Vagina (tissue), 2 donors: Measurements from ENCODE around the gene FAM135A. TPM values are rescaled to one million over a fixed set of nuclear protein-coding genes. Genes with fewer than 3 reads are reported as not detected.

Experiments
- DNase-seq, 2 donors: peaks; one replicate each; pipeline ENCODE4 v3.0.0-alpha.2; 2017; ENCODE audit errors: extremely low spot score in 2 of 2
- H3K27ac ChIP-seq: fragments of 200-600 bp; sonication (generic); one replicate; pipeline ENCODE4 v1.5.1; 2019
- H3K27me3 ChIP-seq: fragments of 200-600 bp; sonication (generic); one replicate; pipeline ENCODE4 v1.5.1; 2019
- H3K36me3 ChIP-seq, 2 donors: fragments of 200-600 bp; sonication (generic); one replicate each; pipeline ENCODE4 v1.5.1; 2017 to 2019
- H3K4me1 ChIP-seq: fragments of 200-600 bp; sonication (generic); one replicate; pipeline ENCODE4 v1.5.1; 2019
- H3K4me3 ChIP-seq, 2 donors: fragments of 200-600 bp; sonication (generic); 1 replicate in 1 of 2; 2 replicates in 1 of 2; pipeline ENCODE4 v1.5.1; 2016 to 2019
- H3K9me3 ChIP-seq: fragments of 200-600 bp; sonication (generic); one replicate; pipeline ENCODE4 v1.5.1; 2019
- POLR2A ChIP-seq, 2 donors: fragments of 450-650 bp; IDR thresholded peaks; one replicate each; pipeline ENCODE4 v1.6.1; 2017; ENCODE audit warnings: antibody characterized with exemption in 2 of 2, mild to moderate bottlenecking in 2 of 2, moderate library complexity in 2 of 2
- POLR2AphosphoS5 ChIP-seq, 2 donors: sonication (generic); formaldehyde crosslinking; IDR thresholded peaks; one replicate each; pipeline ENCODE4 v1.9.0; 2017; ENCODE audit warnings: antibody characterized with exemption in 2 of 2, mild to moderate bottlenecking in 2 of 2, low read depth in 1 of 2; ENCODE audit not compliant: insufficient read depth in 1 of 2
- intact Hi-C: fragments of 100-400 bp; cut with DNase I; formaldehyde crosslinking; loops from one replicate; pipeline ENCODE4 v1.15.1; 2023
- total RNA-seq: library from RNA; depleted of rRNA; stranded (reverse); fragments of >200 nt; gene quantifications from one replicate; pipeline ENCODE4 v1.2.3, GENCODE V29; 2016
- TF ChIP-seq, protein P1 (sequence below), 3 experiments: fragments of 450-650 bp in 2 of 3; fragments of 200-600 bp in 1 of 3; sonication (generic) in 1 of 3; IDR thresholded peaks; one replicate each; pipeline ENCODE4 v1.5.1; 2017 to 2019; ENCODE audit warnings: antibody characterized with exemption in 3 of 3, mild to moderate bottlenecking in 2 of 3, moderate library complexity in 2 of 3

FAM135A gene
- total RNA-seq, 1 donor from 2014 or later, result 67.3 TPM

DNA sequence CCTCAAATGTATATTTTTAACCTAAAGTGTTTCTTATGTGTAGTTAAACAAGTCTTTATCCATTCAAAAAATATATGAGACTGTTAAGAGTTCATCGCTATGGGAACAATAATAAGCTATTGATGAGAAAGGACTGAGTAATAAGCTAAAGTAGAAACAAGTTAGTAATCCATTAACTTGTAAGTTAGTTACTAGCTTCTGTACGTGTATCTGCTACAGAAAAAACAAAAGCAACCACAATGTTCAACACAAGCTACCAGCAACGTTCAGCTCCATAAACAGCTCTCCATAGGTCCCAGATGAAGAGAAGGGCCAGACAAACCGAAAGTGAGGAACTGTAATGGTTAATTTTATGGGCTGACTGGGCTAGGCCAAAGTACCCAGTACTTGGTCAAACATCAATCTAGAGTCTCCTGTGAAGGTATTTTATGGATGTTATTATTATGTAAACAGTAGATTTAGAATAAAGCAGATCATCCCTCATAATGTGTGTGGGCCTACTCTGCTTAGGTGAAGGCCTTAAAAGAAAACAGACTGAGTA, 33.8 kb upstream of the FAM135A start:
- H3K4me1 ChIP-seq, result no peaks in the 10 kb centered on the region
- H3K36me3 ChIP-seq, result no peaks in the 10 kb centered on the region
- H3K9me3 ChIP-seq, result no peaks in the 10 kb centered on the region
- no peak for DNase-seq
- H3K27me3 ChIP-seq, result no peaks in the 10 kb centered on the region
- no peak overlapping the region for H3K4me3 ChIP-seq
- no peak overlapping the region for H3K27ac ChIP-seq
- intact Hi-C loops, result no loop called here
- no peak for TF ChIP-seq POLR2AphosphoS5 (IDR thresholded peaks at IDR 0.05; ENCODE audit: insufficient read depth in 1 of 2, low read depth in 1 of 2)
- TF ChIP-seq, protein P1, sequence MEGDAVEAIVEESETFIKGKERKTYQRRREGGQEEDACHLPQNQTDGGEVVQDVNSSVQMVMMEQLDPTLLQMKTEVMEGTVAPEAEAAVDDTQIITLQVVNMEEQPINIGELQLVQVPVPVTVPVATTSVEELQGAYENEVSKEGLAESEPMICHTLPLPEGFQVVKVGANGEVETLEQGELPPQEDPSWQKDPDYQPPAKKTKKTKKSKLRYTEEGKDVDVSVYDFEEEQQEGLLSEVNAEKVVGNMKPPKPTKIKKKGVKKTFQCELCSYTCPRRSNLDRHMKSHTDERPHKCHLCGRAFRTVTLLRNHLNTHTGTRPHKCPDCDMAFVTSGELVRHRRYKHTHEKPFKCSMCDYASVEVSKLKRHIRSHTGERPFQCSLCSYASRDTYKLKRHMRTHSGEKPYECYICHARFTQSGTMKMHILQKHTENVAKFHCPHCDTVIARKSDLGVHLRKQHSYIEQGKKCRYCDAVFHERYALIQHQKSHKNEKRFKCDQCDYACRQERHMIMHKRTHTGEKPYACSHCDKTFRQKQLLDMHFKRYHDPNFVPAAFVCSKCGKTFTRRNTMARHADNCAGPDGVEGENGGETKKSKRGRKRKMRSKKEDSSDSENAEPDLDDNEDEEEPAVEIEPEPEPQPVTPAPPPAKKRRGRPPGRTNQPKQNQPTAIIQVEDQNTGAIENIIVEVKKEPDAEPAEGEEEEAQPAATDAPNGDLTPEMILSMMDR (IDR thresholded peaks at IDR 0.05), result no peak
- no peak for TF ChIP-seq POLR2A (IDR thresholded peaks at IDR 0.05)

- TF ChIP-seq POLR2A (IDR thresholded peaks at IDR 0.05) (no peak), POLR2AphosphoS5 (IDR thresholded peaks at IDR 0.05; ENCODE audit: insufficient read depth in 1 of 2, low read depth in 1 of 2) (no peak)
- TF ChIP-seq, protein P1 (IDR thresholded peaks at IDR 0.05), result no peak
- no peaks in the 10 kb centered on the region for H3K4me1 ChIP-seq
- DNase-seq, result no peak
- H3K36me3 ChIP-seq, result no peaks in the 10 kb centered on the region
- intact Hi-C loops, result no loop called here
- no peak overlapping the region for H3K27ac ChIP-seq
- H3K27me3 ChIP-seq, result no peaks in the 10 kb centered on the region
- H3K9me3 ChIP-seq, result no peaks in the 10 kb centered on the region
- no peak overlapping the region for H3K4me3 ChIP-seq
Observed at GRCh38 chr6:70380252-70380651, 33.1 kb upstream of the FAM135A start.

DNA sequence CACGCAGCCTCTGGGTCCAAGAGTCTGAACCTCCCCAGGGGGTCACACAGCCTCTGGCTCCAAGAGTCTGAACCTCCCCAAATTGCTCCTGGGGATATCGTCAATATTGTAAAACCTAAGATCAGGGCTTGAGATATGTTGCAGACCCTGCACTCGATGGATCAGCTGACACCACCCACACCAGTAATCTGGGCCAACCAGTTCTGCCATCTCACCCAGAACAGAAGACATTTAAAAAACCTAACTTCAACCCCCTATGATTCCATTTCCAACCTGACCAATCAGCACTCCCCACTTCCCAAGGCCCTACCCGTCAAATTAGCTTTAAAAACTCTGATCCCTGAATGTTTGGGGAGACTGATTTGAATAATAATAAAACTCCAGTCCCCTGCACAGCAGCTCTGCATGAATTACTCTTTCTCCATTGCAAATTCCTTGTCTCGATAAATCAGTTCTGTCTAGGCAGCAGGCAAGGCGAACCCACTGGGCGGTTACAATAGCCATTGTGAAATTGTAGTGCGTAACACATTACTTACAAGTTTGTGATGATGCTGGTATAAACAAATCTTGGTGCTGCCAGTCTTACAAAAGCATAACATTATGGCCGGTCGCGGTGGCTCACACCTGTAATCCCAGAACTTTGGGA, 32.4 kb upstream of the FAM135A start:
- H3K9me3 ChIP-seq, result no peaks in the 10 kb centered on the region
- H3K4me3 ChIP-seq, result no peak overlapping the region
- H3K27me3 ChIP-seq, result no peaks in the 10 kb centered on the region
- no peaks in the 10 kb centered on the region for H3K4me1 ChIP-seq
- intact Hi-C loops, result no loop called here
- TF ChIP-seq, protein P1 (IDR thresholded peaks at IDR 0.05), result no peak
- H3K27ac ChIP-seq, result no peak overlapping the region
- H3K36me3 ChIP-seq, result no peaks in the 10 kb centered on the region
- no peak for DNase-seq

GRCh38 chr6:70381417-70381782, 31.9 kb upstream of the FAM135A start:
- Histone ChIP-seq H3K27ac (no peak overlapping the region), H3K27me3 (no peaks in the 10 kb centered on the region), H3K4me1 (no peaks in the 10 kb centered on the region), H3K36me3 (no peaks in the 10 kb centered on the region), H3K4me3 (no peak overlapping the region), H3K9me3 (no peaks in the 10 kb centered on the region)
- intact Hi-C loops, result no loop called here
- TF ChIP-seq POLR2AphosphoS5 (IDR thresholded peaks at IDR 0.05; ENCODE audit: insufficient read depth in 1 of 2, low read depth in 1 of 2), result no peak
- TF ChIP-seq, protein P1 (IDR thresholded peaks at IDR 0.05), result no peak
- DNase-seq, result no peak

DNA sequence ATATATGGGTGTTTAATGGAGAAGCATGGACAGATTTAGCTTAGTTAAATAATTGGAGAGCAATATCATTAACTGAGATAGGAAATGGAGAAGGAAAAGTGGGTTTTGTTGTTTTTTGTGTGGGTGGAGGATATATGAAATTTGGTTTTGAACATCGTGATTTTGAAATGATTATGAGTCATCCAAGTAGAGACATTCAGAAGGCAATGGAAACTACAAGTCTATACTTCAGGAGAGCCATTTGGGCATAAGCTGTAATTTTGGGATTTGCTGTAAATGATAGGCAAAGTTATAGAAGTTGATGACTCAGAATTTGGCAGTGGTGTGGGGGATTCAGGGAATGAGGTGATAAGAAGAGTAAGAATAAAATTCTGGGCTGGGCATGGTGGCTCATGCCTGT, 27.4 kb upstream of the FAM135A start:
- no peaks in the 10 kb centered on the region for H3K9me3 ChIP-seq
- no peak overlapping the region for H3K27ac ChIP-seq
- H3K4me1 ChIP-seq, result no peaks in the 10 kb centered on the region
- intact Hi-C loops, result no loop called here
- no peaks in the 10 kb centered on the region for H3K27me3 ChIP-seq
- TF ChIP-seq POLR2AphosphoS5 (IDR thresholded peaks at IDR 0.05; ENCODE audit: insufficient read depth in 1 of 2, low read depth in 1 of 2) (no peak), POLR2A (IDR thresholded peaks at IDR 0.05) (no peak)
- TF ChIP-seq, protein P1 (IDR thresholded peaks at IDR 0.05), result no peak
- no peak for DNase-seq
- no peaks in the 10 kb centered on the region for H3K36me3 ChIP-seq
- H3K4me3 ChIP-seq, result no peak overlapping the region
